Thymus (tissue), 11 donors: ENCODE results near the gene APC2. TPM values are rescaled to one million over a fixed set of nuclear protein-coding genes. Genes with fewer than 3 reads are reported as not detected.

ENCODE experiments used
- DNase-seq, 9 donors: peaks; one replicate each; pipeline ENCODE4 v3.0.0-alpha.2; 2013; ENCODE audit warnings: low spot score in 9 of 9, low read depth in 6 of 9, missing footprints in 1 of 9
- H3K27ac ChIP-seq, 2 donors: one replicate each; pipeline ENCODE4 v1.5.1; 2013; ENCODE audit warnings: control low read depth in 1 of 2, low read depth in 1 of 2, low read length in 1 of 2, mild to moderate bottlenecking in 1 of 2, moderate library complexity in 1 of 2
- H3K27me3 ChIP-seq, 2 donors: one replicate each; pipeline ENCODE4 v1.5.1; 2013; ENCODE audit warnings: low read length in 1 of 2; ENCODE audit not compliant: control insufficient read depth in 2 of 2, insufficient read depth in 1 of 2
- H3K36me3 ChIP-seq, 2 donors: one replicate each; pipeline ENCODE4 v1.5.1; 2013; ENCODE audit warnings: low read length in 1 of 2, mild to moderate bottlenecking in 1 of 2, moderate library complexity in 1 of 2; ENCODE audit not compliant: control insufficient read depth in 2 of 2, insufficient read depth in 2 of 2
- H3K4me1 ChIP-seq, 2 donors: one replicate each; pipeline ENCODE4 v1.5.1; 2013; ENCODE audit warnings: low read length in 2 of 2; ENCODE audit not compliant: control insufficient read depth in 2 of 2, insufficient read depth in 2 of 2
- H3K4me3 ChIP-seq, 2 donors: one replicate each; pipeline ENCODE4 v1.5.1; 2013; ENCODE audit warnings: low read length in 2 of 2, control low read depth in 1 of 2, mild to moderate bottlenecking in 1 of 2
- H3K9me3 ChIP-seq, 2 donors: one replicate each; pipeline ENCODE4 v1.5.1; 2013; ENCODE audit warnings: low read length in 1 of 2, mild to moderate bottlenecking in 1 of 2; ENCODE audit not compliant: control insufficient read depth in 2 of 2, insufficient read depth in 1 of 2
- WGBS: extraction: QIAGEN DNeasy Blood & Tissue Kit; methylation state at CpG from one replicate; pipeline ENCODE4 v1.1.7; 2013; 5-methylcytosine and 5-hydroxymethylcytosine counted together
- polyA plus RNA-seq: library from polyadenylated mRNA; stranded (reverse); fragments of 200-250 nt; gene quantifications from one replicate; pipeline ENCODE4 v1.2.3, GENCODE V29; 2013
- total RNA-seq: library from RNA; stranded (reverse); fragments of 120-200 nt; gene quantifications from one replicate; pipeline ENCODE4 v1.2.4, GENCODE V29; 2013
- donor health status: healthy.

The APC2 gene
- total and polyA plus RNA-seq, 2 donors = 0.05 to 0.11 TPM

GRCh38 chr19:1508507-1508856 is 58.6 kb downstream of the APC2 start:
- no peaks in the 10 kb centered on the region for H3K36me3 ChIP-seq
- H3K9me3 ChIP-seq = peaks cover 3 to 33% of the 10 kb centered on the region in 2 donors
- H3K4me1 ChIP-seq = peaks cover 3 to 17% of the 10 kb centered on the region in 2 donors
- H3K27ac ChIP-seq = no peak overlapping the region
- no peak for DNase-seq
- H3K27me3 ChIP-seq = peaks cover 54 to 86% of the 10 kb centered on the region in 2 donors
- peak overlapping the region in 1 of 2 donors; percentile 45 for H3K4me3 ChIP-seq
- WGBS = 42% methylated on average over 12 of the region's 12 CpGs

GRCh38 chr19:1509602-1510441 is 59.9 kb downstream of the APC2 start:
- Histone ChIP-seq H3K27me3 (peaks cover 52 to 88% of the 10 kb centered on the region in 2 donors), H3K4me1 (peaks cover 3 to 14% of the 10 kb centered on the region in 2 donors), H3K4me3 (no peak overlapping the region), H3K36me3 (no peaks in the 10 kb centered on the region), H3K9me3 (peaks cover 1 to 33% of the 10 kb centered on the region in 2 donors), H3K27ac (no peak overlapping the region)
- DNase-seq = no peak
- WGBS = 55% methylated on average over 11 of the region's 11 CpGs

GRCh38 chr19:1510442-1510806 is 60.5 kb downstream of the APC2 start:
- peaks cover 3 to 14% of the 10 kb centered on the region in 2 donors for H3K4me1 ChIP-seq
- H3K4me3 ChIP-seq = no peak overlapping the region
- 58% methylated on average over 25 of the region's 25 CpGs for WGBS
- H3K27me3 ChIP-seq = peaks cover 53 to 90% of the 10 kb centered on the region in 2 donors
- DNase-seq = no peak
- no peaks in the 10 kb centered on the region for H3K36me3 ChIP-seq
- H3K9me3 ChIP-seq = peaks cover 1 to 32% of the 10 kb centered on the region in 2 donors
- no peak overlapping the region for H3K27ac ChIP-seq

GRCh38 chr19:1510807-1511206 is 60.9 kb downstream of the APC2 start:
- no peaks in the 10 kb centered on the region for H3K36me3 ChIP-seq
- H3K4me3 ChIP-seq = no peak overlapping the region
- peaks cover 3 to 14% of the 10 kb centered on the region in 2 donors for H3K4me1 ChIP-seq
- peaks cover 1 to 29% of the 10 kb centered on the region in 2 donors for H3K9me3 ChIP-seq
- DNase-seq = no peak
- no peak overlapping the region for H3K27ac ChIP-seq
- 51% methylated on average over 9 of the region's 9 CpGs for WGBS
- H3K27me3 ChIP-seq = peaks cover 54 to 89% of the 10 kb centered on the region in 2 donors

- Histone ChIP-seq H3K27ac (no peak overlapping the region), H3K27me3 (peaks cover 57 to 91% of the 10 kb centered on the region in 2 donors), H3K9me3 (peaks cover 1 to 28% of the 10 kb centered on the region in 2 donors), H3K36me3 (no peaks in the 10 kb centered on the region), H3K4me3 (no peak overlapping the region), H3K4me1 (peaks cover 3 to 14% of the 10 kb centered on the region in 2 donors)
- 55% methylated on average over 22 of the region's 22 CpGs for WGBS
- no peak for DNase-seq
Observed at GRCh38 chr19:1511318-1512317, 61.7 kb downstream of the APC2 start.

- Histone ChIP-seq H3K4me3 (peak within 1 kb of the TSS in 1 of 2 donors; percentile 13), H3K9me3 (peaks cover 1 to 18% of the 10 kb centered on the region in 2 donors), H3K27me3 (peaks cover 57 to 83% of the 10 kb centered on the region in 2 donors), H3K27ac (no peak within 1 kb of the TSS), H3K4me1 (peaks cover 2 to 9% of the 10 kb centered on the region in 2 donors), H3K36me3 (no peaks in the 10 kb centered on the region)
- DNase-seq = peak in 3 of 9 donors; percentile 13 to 47 (median 27)
- WGBS = 5% methylated on average over 78 of the region's 78 CpGs
Observed at GRCh38 chr19:1512671-1513498, 63.0 kb downstream of the APC2 start, which contains the start of gene ADAMTSL5. Gene ADAMTSL5, minus strand, starts transcription at chr19:1513019. Its CDS starts 2,076 bp downstream, at chr19:1510943.

- Histone ChIP-seq H3K9me3 (peaks cover 0 to 13% of the 10 kb centered on the region in 2 donors), H3K36me3 (no peaks in the 10 kb centered on the region), H3K27me3 (peaks cover 53 to 81% of the 10 kb centered on the region in 2 donors), H3K4me3 (peak overlapping the region in 1 of 2 donors; percentile 13), H3K27ac (no peak overlapping the region), H3K4me1 (peaks cover 0 to 3% of the 10 kb centered on the region in 2 donors)
- WGBS = 14% methylated on average over 52 of the region's 52 CpGs
- DNase-seq = peak in 3 of 9 donors; percentile 33 to 50 (median 40)
Observed at GRCh38 chr19:1513499-1514294, 63.8 kb downstream of the APC2 start.

- 78% methylated on average over 10 of the region's 10 CpGs for WGBS
- peaks cover 0 to 3% of the 10 kb centered on the region in 2 donors for H3K4me1 ChIP-seq
- no peak overlapping the region for H3K27ac ChIP-seq
- H3K9me3 ChIP-seq = peaks cover 0 to 13% of the 10 kb centered on the region in 2 donors
- no peaks in the 10 kb centered on the region for H3K36me3 ChIP-seq
- H3K4me3 ChIP-seq = no peak overlapping the region
- no peak for DNase-seq
- peaks cover 52 to 78% of the 10 kb centered on the region in 2 donors for H3K27me3 ChIP-seq
Observed at GRCh38 chr19:1514295-1514661, 64.4 kb downstream of the APC2 start.
